ENCODE measurements around the gene LMF2.

LMF2 gene

GRCh38 chr22:50481045-50481439 is 26.5 kb downstream of the LMF2 start:
- DNase-seq, result no peak

GRCh38 chr22:50479721-50480120 is 27.8 kb downstream of the LMF2 start:
- DNase-seq, result no peak

GRCh38 chr22:50477923-50478322 is 29.6 kb downstream of the LMF2 start:
- no peak for DNase-seq

GRCh38 chr22:50476868-50477267 is 30.6 kb downstream of the LMF2 start:
- no peak for DNase-seq

- no peak for DNase-seq
Observed at GRCh38 chr22:50475652-50476002, 31.9 kb downstream of the LMF2 start.

- DNase-seq, result peak; percentile 48 to 88
Observed at GRCh38 chr22:50474710-50475651, 32.5 kb downstream of the LMF2 start, which contains the start of gene SBF1. SBF1 (minus strand) TSS chr22:50475035; CDS start chr22:50474840, 195 bp downstream.

- no peak for DNase-seq
Observed at GRCh38 chr22:50473855-50474671, 33.4 kb downstream of the LMF2 start.

GRCh38 chr22:50473088-50473487 is 34.4 kb downstream of the LMF2 start:
- no peak for DNase-seq

- no peak for DNase-seq
Observed at GRCh38 chr22:50471962-50472361, 35.5 kb downstream of the LMF2 start.

GRCh38 chr22:50471197-50471847 is 36.2 kb downstream of the LMF2 start:
- no peak for DNase-seq

GRCh38 chr22:50470491-50470890 is 37.0 kb downstream of the LMF2 start:
- DNase-seq, result no peak

GRCh38 chr22:50469377-50470305 is 37.9 kb downstream of the LMF2 start:
- DNase-seq, result peak in 1 of 2 experiments; percentile 46

- no peak for DNase-seq
Observed at GRCh38 chr22:50468626-50469025, 38.9 kb downstream of the LMF2 start.

- no peak for DNase-seq
Observed at GRCh38 chr22:50467773-50468440, 39.6 kb downstream of the LMF2 start.

- DNase-seq, result no peak
Observed at GRCh38 chr22:50467341-50467740, 40.2 kb downstream of the LMF2 start.

GRCh38 chr22:50465066-50465930 is 42.2 kb downstream of the LMF2 start:
- DNase-seq, result no peak

GRCh38 chr22:50464451-50464850 is 43.1 kb downstream of the LMF2 start:
- DNase-seq, result no peak

- no peak for DNase-seq
Observed at GRCh38 chr22:50463188-50463900, 44.2 kb downstream of the LMF2 start.

GRCh38 chr22:50461979-50462540 is 45.4 kb downstream of the LMF2 start:
- DNase-seq, result no peak

Data from NCI-H446 (cell line).